ENCODE measurements around the gene ZNF350.

ZNF350 gene

GRCh38 chr19:52020506-52020905 lies 33.9 kb upstream of the ZNF350 start:
- no peak for ATAC-seq (ENCODE audit: insufficient read depth, low read depth)
- Histone ChIP-seq H3K27ac (ENCODE audit: low read length) (no peak overlapping the region), H3K27me3 (ENCODE audit: insufficient read depth, low read length, poor library complexity) (no peaks in the 10 kb centered on the region), H3K9ac (ENCODE audit: low read depth, low read length) (no peak overlapping the region), H3K4me1 (ENCODE audit: insufficient read depth, low read length) (no peaks in the 10 kb centered on the region), H4K20me1 (ENCODE audit: insufficient read depth, low read length) (no peaks in the 10 kb centered on the region), H2AFZ (ENCODE audit: low read depth, low read length) (no peak overlapping the region), H3K9me3 (ENCODE audit: insufficient read depth, low read length, severe bottlenecking) (peaks cover 63% of the 10 kb centered on the region), H3K36me3 (ENCODE audit: insufficient read depth, low read length) (peaks cover 98% of the 10 kb centered on the region), H3K79me2 (ENCODE audit: insufficient read depth, low read length) (peaks cover 45% of the 10 kb centered on the region), H3K4me2 (ENCODE audit: insufficient read depth, low read length) (no peak overlapping the region), H3K4me3 (ENCODE audit: low read depth in 1 of 2, low read length in 2 of 2) (no peak overlapping the region)
- no peak for DNase-seq
- TF ChIP-seq CTCF (IDR thresholded peaks at IDR 0.05; ENCODE audit: borderline replicate concordance, extremely low read depth, low read length, poor library complexity, severe bottlenecking) (no peak), EZH2 (IDR thresholded peaks at IDR 0.05; ENCODE audit: borderline replicate concordance, low read depth, low read length, severe bottlenecking) (no peak)

- no peak for DNase-seq
- Histone ChIP-seq H3K9ac (ENCODE audit: low read depth, low read length) (no peak overlapping the region), H3K36me3 (ENCODE audit: insufficient read depth, low read length) (peaks cover 26% of the 10 kb centered on the region), H3K9me3 (ENCODE audit: insufficient read depth, low read length, severe bottlenecking) (peaks cover 7% of the 10 kb centered on the region), H3K27me3 (ENCODE audit: insufficient read depth, low read length, poor library complexity) (no peaks in the 10 kb centered on the region), H4K20me1 (ENCODE audit: insufficient read depth, low read length) (no peaks in the 10 kb centered on the region), H2AFZ (ENCODE audit: low read depth, low read length) (no peak overlapping the region), H3K79me2 (ENCODE audit: insufficient read depth, low read length) (peaks cover 23% of the 10 kb centered on the region), H3K4me1 (ENCODE audit: insufficient read depth, low read length) (peaks cover 24% of the 10 kb centered on the region), H3K4me3 (ENCODE audit: low read depth in 1 of 2, low read length in 2 of 2) (no peak overlapping the region), H3K4me2 (ENCODE audit: insufficient read depth, low read length) (no peak overlapping the region), H3K27ac (ENCODE audit: low read length) (no peak overlapping the region)
- no peak for ATAC-seq (ENCODE audit: insufficient read depth, low read depth)
- TF ChIP-seq EZH2 (IDR thresholded peaks at IDR 0.05; ENCODE audit: borderline replicate concordance, low read depth, low read length, severe bottlenecking), result no peak
- TF ChIP-seq CTCF (IDR thresholded peaks at IDR 0.05; ENCODE audit: borderline replicate concordance, extremely low read depth, low read length, poor library complexity, severe bottlenecking), result no peak
These were observed 24.0 kb upstream of the ZNF350 start for GRCh38 chr19:52010674-52011073.

- Histone ChIP-seq H3K79me2 (ENCODE audit: insufficient read depth, low read length) (peaks cover 42% of the 10 kb centered on the region), H3K27ac (ENCODE audit: low read length) (peak within 1 kb of the TSS; percentile 93), H3K4me3 (ENCODE audit: low read depth in 1 of 2, low read length in 2 of 2) (peak within 1 kb of the TSS; percentile 46 to 83), H3K27me3 (ENCODE audit: insufficient read depth, low read length, poor library complexity) (no peaks in the 10 kb centered on the region), H3K36me3 (ENCODE audit: insufficient read depth, low read length) (peaks cover 25% of the 10 kb centered on the region), H3K4me2 (ENCODE audit: insufficient read depth, low read length) (peak within 1 kb of the TSS; percentile 92), H3K4me1 (ENCODE audit: insufficient read depth, low read length) (peaks cover 24% of the 10 kb centered on the region), H2AFZ (ENCODE audit: low read depth, low read length) (peak within 1 kb of the TSS; percentile 93), H3K9ac (ENCODE audit: low read depth, low read length) (peak within 1 kb of the TSS; percentile 62), H3K9me3 (ENCODE audit: insufficient read depth, low read length, severe bottlenecking) (peaks cover 12% of the 10 kb centered on the region), H4K20me1 (ENCODE audit: insufficient read depth, low read length) (no peaks in the 10 kb centered on the region)
- TF ChIP-seq CTCF (IDR thresholded peaks at IDR 0.05; ENCODE audit: borderline replicate concordance, extremely low read depth, low read length, poor library complexity, severe bottlenecking) (no peak), EZH2 (IDR thresholded peaks at IDR 0.05; ENCODE audit: borderline replicate concordance, low read depth, low read length, severe bottlenecking) (no peak)
- DNase-seq (peak; percentile 88), ATAC-seq (ENCODE audit: insufficient read depth, low read depth) (peak; percentile 95)
These were observed 21.3 kb upstream of the ZNF350 start, which contains the start of gene ZNF615 for GRCh38 chr19:52007806-52008557. Gene ZNF615, minus strand, starts transcription at chr19:52008211. Its CDS starts 4,500 bp downstream, at chr19:52003711.

Data from DND-41 (cell line).